Limb (tissue), 2 donors: ENCODE data around the gene FUT2.
"Not testable (repeated sequence)": the region's sequence is repeated elsewhere in the genome, so short reads cannot be mapped to it uniquely, and the experiment has no call there.

Source experiments
- DNase-seq, 2 donors: peaks; one replicate each; pipeline ENCODE4 v3.0.0-alpha.2; 2016; ENCODE audit errors: extremely low spot score in 2 of 2

FUT2 gene

GRCh38 chr19:48695743-48696352, at the start of gene FUT2:
Gene FUT2, plus strand, starts transcription at chr19:48695971. Its CDS starts 6,986 bp downstream, at chr19:48702957.
- no peak for DNase-seq

- peak in 1 of 2 donors; percentile 97 for DNase-seq
Observed at GRCh38 chr19:48646001-48646721, 49.6 kb upstream of the FUT2 start, which contains the start of gene CA11. Gene CA11, minus strand, starts transcription at chr19:48646187. Its CDS starts 555 bp downstream, at chr19:48645632.

GRCh38 chr19:48646722-48647216, 49.0 kb upstream of the FUT2 start:
- peak in 1 of 2 donors; percentile 94 for DNase-seq

- DNase-seq = no peak
Observed at GRCh38 chr19:48648134-48648533, 47.6 kb upstream of the FUT2 start.

- DNase-seq = no peak
Observed at GRCh38 chr19:48650974-48651682, 44.6 kb upstream of the FUT2 start.

GRCh38 chr19:48651683-48652048, 44.1 kb upstream of the FUT2 start:
- DNase-seq = no peak

- peak; percentile 72 to 84 for DNase-seq
Observed at GRCh38 chr19:48654299-48655059, 41.3 kb upstream of the FUT2 start.

GRCh38 chr19:48656840-48657474, 38.8 kb upstream of the FUT2 start:
- no peak for DNase-seq

- DNase-seq = not testable (repeated sequence)
Observed at GRCh38 chr19:48657828-48658227, 37.9 kb upstream of the FUT2 start.

- DNase-seq = no peak
Observed at GRCh38 chr19:48658483-48658882, 37.3 kb upstream of the FUT2 start.

GRCh38 chr19:48659768-48660167, 36.0 kb upstream of the FUT2 start:
- no peak for DNase-seq

- peak; percentile 65 to 66 for DNase-seq
Observed at GRCh38 chr19:48660852-48661710, 34.7 kb upstream of the FUT2 start.

- no peak for DNase-seq
Observed at GRCh38 chr19:48661711-48662090, 34.1 kb upstream of the FUT2 start.

- DNase-seq = no peak
Observed at GRCh38 chr19:48663667-48664066, 32.1 kb upstream of the FUT2 start.

GRCh38 chr19:48664476-48664875, 31.3 kb upstream of the FUT2 start:
- no peak for DNase-seq

GRCh38 chr19:48665786-48666185, 30.0 kb upstream of the FUT2 start:
- DNase-seq = no peak

GRCh38 chr19:48668332-48668731, 27.4 kb upstream of the FUT2 start:
- no peak for DNase-seq

GRCh38 chr19:48668761-48669160, 27.0 kb upstream of the FUT2 start:
- DNase-seq = no peak

- no peak for DNase-seq
Observed at GRCh38 chr19:48669903-48670668, 25.7 kb upstream of the FUT2 start.
